ENCODE measurements around the gene RNF212.
"Not testable (repeated sequence)": the region's sequence is repeated elsewhere in the genome, so short reads cannot be mapped to it uniquely, and the experiment has no call there.

Gene RNF212

GRCh38 chr4:1130316-1131186, 17.2 kb upstream of the RNF212 start:
- no peaks in the 10 kb centered on the region for H3K9me3 Mint-ChIP-seq
- no peak overlapping the region for H3K27ac Mint-ChIP-seq
- no peak overlapping the region for H3K4me3 Mint-ChIP-seq
- DNase-seq (ENCODE audit: low spot score in 2 of 2) (peak; percentile 73 to 87), ATAC-seq (peak; percentile 89)
- H3K4me1 Mint-ChIP-seq, result no peaks in the 10 kb centered on the region
- no peaks in the 10 kb centered on the region for H3K36me3 Mint-ChIP-seq

GRCh38 chr4:1126506-1126905, 13.1 kb upstream of the RNF212 start:
- ATAC-seq (no peak), DNase-seq (ENCODE audit: low spot score in 2 of 2) (no peak)
- Mint-ChIP-seq H3K9me3 (no peaks in the 10 kb centered on the region), H3K4me1 (no peaks in the 10 kb centered on the region), H3K27ac (no peak overlapping the region), H3K4me3 (no peak overlapping the region), H3K36me3 (no peaks in the 10 kb centered on the region)

GRCh38 chr4:1125466-1125865, 12.1 kb upstream of the RNF212 start:
- H3K27ac Mint-ChIP-seq; ATAC-seq; H3K4me1 Mint-ChIP-seq; H3K9me3 Mint-ChIP-seq; DNase-seq (ENCODE audit: low spot score in 2 of 2); H3K4me3 Mint-ChIP-seq; H3K36me3 Mint-ChIP-seq: not testable (repeated sequence)

GRCh38 chr4:1124818-1125217, 11.5 kb upstream of the RNF212 start:
- H3K9me3 Mint-ChIP-seq, result no peaks in the 10 kb centered on the region
- no peak for DNase-seq (ENCODE audit: low spot score in 2 of 2)
- H3K27ac Mint-ChIP-seq, result no peak overlapping the region

GRCh38 chr4:1122505-1122904, 9.1 kb upstream of the RNF212 start:
- no peak for DNase-seq (ENCODE audit: low spot score in 2 of 2)
- H3K4me3 Mint-ChIP-seq, result no peak overlapping the region
- H3K36me3 Mint-ChIP-seq, result no peaks in the 10 kb centered on the region
- no peaks in the 10 kb centered on the region for H3K4me1 Mint-ChIP-seq
- ATAC-seq, result no peak
- no peak overlapping the region for H3K27ac Mint-ChIP-seq
- H3K9me3 Mint-ChIP-seq, result no peaks in the 10 kb centered on the region

More at GRCh38 chr4:1124818-1125217, 11.5 kb upstream of the RNF212 start:
- no peaks in the 10 kb centered on the region for H3K36me3 Mint-ChIP-seq
- H3K4me3 Mint-ChIP-seq, result no peak overlapping the region
- no peak for ATAC-seq
- H3K4me1 Mint-ChIP-seq, result no peaks in the 10 kb centered on the region

- Mint-ChIP-seq H3K9me3 (no peaks in the 10 kb centered on the region), H3K4me3 (no peak overlapping the region), H3K4me1 (peaks cover 3% of the 10 kb centered on the region), H3K27ac (no peak overlapping the region), H3K36me3 (no peaks in the 10 kb centered on the region)
- ATAC-seq (no peak), DNase-seq (ENCODE audit: low spot score in 2 of 2) (no peak)
Observed at GRCh38 chr4:1116838-1117237, 3.5 kb upstream of the RNF212 start.

- Mint-ChIP-seq H3K36me3 (no peaks in the 10 kb centered on the region), H3K27ac (no peak overlapping the region), H3K9me3 (no peaks in the 10 kb centered on the region), H3K4me1 (peaks cover 6% of the 10 kb centered on the region), H3K4me3 (no peak overlapping the region)
- no peak for DNase-seq (ENCODE audit: low spot score in 2 of 2)
- ATAC-seq, result no peak
Observed at GRCh38 chr4:1115528-1116293, 2.3 kb upstream of the RNF212 start.

GRCh38 chr4:1112821-1113182, 562 bp downstream of the RNF212 start:
- H3K4me3 Mint-ChIP-seq, result no peak overlapping the region
- H3K36me3 Mint-ChIP-seq, result no peaks in the 10 kb centered on the region
- ATAC-seq (no peak), DNase-seq (ENCODE audit: low spot score in 2 of 2) (no peak)
- peaks cover 6% of the 10 kb centered on the region for H3K4me1 Mint-ChIP-seq
- no peaks in the 10 kb centered on the region for H3K9me3 Mint-ChIP-seq
- no peak overlapping the region for H3K27ac Mint-ChIP-seq

GRCh38 chr4:1112174-1112820, 1.1 kb downstream of the RNF212 start:
- Mint-ChIP-seq H3K9me3 (no peaks in the 10 kb centered on the region), H3K27ac (no peak overlapping the region), H3K4me1 (peaks cover 6% of the 10 kb centered on the region), H3K4me3 (peak overlapping the region; percentile 24), H3K36me3 (no peaks in the 10 kb centered on the region)
- ATAC-seq, result no peak
- peak in 1 of 2 donors; percentile 33 for DNase-seq (ENCODE audit: low spot score in 2 of 2)

- no peaks in the 10 kb centered on the region for H3K9me3 Mint-ChIP-seq
- no peak overlapping the region for H3K4me3 Mint-ChIP-seq
- no peak for DNase-seq (ENCODE audit: low spot score in 2 of 2)
- peaks cover 6% of the 10 kb centered on the region for H3K4me1 Mint-ChIP-seq
- no peak for ATAC-seq
- no peak overlapping the region for H3K27ac Mint-ChIP-seq
- H3K36me3 Mint-ChIP-seq, result no peaks in the 10 kb centered on the region
Observed at GRCh38 chr4:1111259-1111809, 2.0 kb downstream of the RNF212 start.

- H3K4me3 Mint-ChIP-seq, result no peak overlapping the region
Observed at GRCh38 chr4:1109898-1110506, 3.4 kb downstream of the RNF212 start.

GRCh38 chr4:1109333-1109732, 4.0 kb downstream of the RNF212 start:
- peaks cover 6% of the 10 kb centered on the region for H3K4me1 Mint-ChIP-seq
- DNase-seq (ENCODE audit: low spot score in 2 of 2) (no peak), ATAC-seq (no peak)
- no peak overlapping the region for H3K27ac Mint-ChIP-seq
- H3K9me3 Mint-ChIP-seq, result no peaks in the 10 kb centered on the region
- H3K4me3 Mint-ChIP-seq, result no peak overlapping the region
- H3K36me3 Mint-ChIP-seq, result no peaks in the 10 kb centered on the region

More at GRCh38 chr4:1109898-1110506, 3.4 kb downstream of the RNF212 start:
- Mint-ChIP-seq H3K27ac (no peak overlapping the region), H3K9me3 (no peaks in the 10 kb centered on the region), H3K36me3 (no peaks in the 10 kb centered on the region), H3K4me1 (peaks cover 6% of the 10 kb centered on the region)
- no peak for ATAC-seq
- DNase-seq (ENCODE audit: low spot score in 2 of 2), result no peak

- Mint-ChIP-seq H3K4me1 (no peaks in the 10 kb centered on the region), H3K4me3 (no peak overlapping the region), H3K9me3 (no peaks in the 10 kb centered on the region), H3K36me3 (no peaks in the 10 kb centered on the region), H3K27ac (no peak overlapping the region)
- DNase-seq (ENCODE audit: low spot score in 2 of 2) (no peak), ATAC-seq (no peak)
Observed at GRCh38 chr4:1105662-1106061, 7.7 kb downstream of the RNF212 start.

- no peak overlapping the region for H3K4me3 Mint-ChIP-seq
- DNase-seq (ENCODE audit: low spot score in 2 of 2) (no peak), ATAC-seq (no peak)
- H3K9me3 Mint-ChIP-seq, result no peaks in the 10 kb centered on the region
- H3K27ac Mint-ChIP-seq, result no peak overlapping the region
- no peaks in the 10 kb centered on the region for H3K4me1 Mint-ChIP-seq
- no peaks in the 10 kb centered on the region for H3K36me3 Mint-ChIP-seq
Observed at GRCh38 chr4:1105067-1105466, 8.3 kb downstream of the RNF212 start.

- no peaks in the 10 kb centered on the region for H3K36me3 Mint-ChIP-seq
Observed at GRCh38 chr4:1104647-1105046, 8.7 kb downstream of the RNF212 start.

More at GRCh38 chr4:1104647-1105046, 8.7 kb downstream of the RNF212 start:
- Mint-ChIP-seq H3K4me3 (no peak overlapping the region), H3K4me1 (no peaks in the 10 kb centered on the region), H3K9me3 (no peaks in the 10 kb centered on the region), H3K27ac (no peak overlapping the region)
- no peak for DNase-seq (ENCODE audit: low spot score in 2 of 2)
- ATAC-seq, result no peak

All from stimulated activated effector memory CD8-positive, alpha-beta T cell treated with anti-CD3 and anti-CD28 coated beads, Interleukin-12 subunit alpha, Interleukin-12 subunit beta, amount 100 ng/mL, for 72 hours (primary cell).